Right lobe of liver (tissue), 6 donors: Measurements from ENCODE around the gene PFKP. TPM values are rescaled to one million over a fixed set of nuclear protein-coding genes. Genes with fewer than 3 reads are reported as not detected.

ENCODE experiments used
- ATAC-seq, 4 donors: fragments of 200-7000 bp; cut with Tn5 transposase; one replicate each; pipeline ENCODE4 v1.9.1; 2020; ENCODE audit warnings: mild to moderate bottlenecking in 4 of 4, moderate library complexity in 4 of 4
- DNase-seq, 3 donors: peaks; one replicate each; pipeline ENCODE4 v3.0.0-alpha.2; 2020
- H3K27ac ChIP-seq, 3 donors: fragments of 200-600 bp; one replicate each; pipeline ENCODE4 v1.8.0; 2022
- H3K27me3 ChIP-seq, 2 donors: fragments of 200-600 bp; one replicate each; pipeline ENCODE4 v1.8.0; 2022
- H3K36me3 ChIP-seq, 4 donors: fragments of 200-600 bp; sonication (generic) in 1 of 4; one replicate each; pipeline versions ENCODE4 v1.5.1 to v1.8.0; 2017 to 2022; ENCODE audit warnings: control low read depth in 1 of 4
- H3K4me1 ChIP-seq, 4 donors: fragments of 200-600 bp; sonication (generic) in 1 of 4; one replicate each; pipeline versions ENCODE4 v1.5.1 to v1.8.0; 2017 to 2022; ENCODE audit warnings: control low read depth in 1 of 4
- H3K4me3 ChIP-seq, 3 donors: fragments of 200-600 bp; one replicate each; pipeline ENCODE4 v1.8.0; 2022
- H3K9me3 ChIP-seq, 4 donors: fragments of 200-600 bp; sonication (generic) in 1 of 4; one replicate each; pipeline versions ENCODE4 v1.5.1 to v1.8.0; 2017 to 2022; ENCODE audit warnings: control low read depth in 1 of 4
- CTCF ChIP-seq, 4 donors: fragments of 200-600 bp in 3 of 4; fragments of 450-650 bp in 1 of 4; IDR thresholded peaks; one replicate each; pipeline versions ENCODE4 v1.5.1 to v1.8.0; 2016 to 2022; ENCODE audit warnings: antibody characterized with exemption in 4 of 4, mild to moderate bottlenecking in 2 of 4
- POLR2A ChIP-seq: fragments of 450-650 bp; IDR thresholded peaks from one replicate; pipeline ENCODE4 v1.6.1; 2017; ENCODE audit warnings: antibody characterized with exemption, mild to moderate bottlenecking
- WGBS: methylation state at CpG from one replicate; pipeline ENCODE4 v1.1.6; 2018; ENCODE audit warnings: low coverage, low lambda C conversion rate; ENCODE audit not compliant: insufficient coverage; ENCODE audit errors: missing lambda C conversion rate; 5-methylcytosine and 5-hydroxymethylcytosine counted together
- intact Hi-C, 2 donors: fragments of 100-400 bp; cut with DNase I; formaldehyde crosslinking; loops; one replicate each; pipeline versions ENCODE4 v1.11.2 to v1.14.1; 2022
- total RNA-seq, 6 experiments: library from RNA; depleted of rRNA in 2 of 6; stranded (reverse); fragments of >200 nt in 2 of 6; fragmentation: NEBNext Ultra II Directional in 3 of 6; extraction: Animal tissue kit (Norgen Biotek cat#: 25700) in 3 of 6; gene quantifications; one replicate each; pipeline versions ENCODE4 v1.1.0 to v1.2.4, GENCODE V29; 2016 to 2023
- donor health status: DM: no; HTN: yes; CAD: no.
- donor health status: DM: no; HTN: no; CAD: no.
- donor health status: DM: no; HTN: no; CAD: no.
- donor health status: DM: no; HTN: yes; CAD: no.
- donor health status: DM: no; HTN: yes; CAD: no.

The PFKP gene
- total RNA-seq, 6 experiments from 2014 or later = 0.66 to 24.1 (median 9.2) TPM

DNA sequence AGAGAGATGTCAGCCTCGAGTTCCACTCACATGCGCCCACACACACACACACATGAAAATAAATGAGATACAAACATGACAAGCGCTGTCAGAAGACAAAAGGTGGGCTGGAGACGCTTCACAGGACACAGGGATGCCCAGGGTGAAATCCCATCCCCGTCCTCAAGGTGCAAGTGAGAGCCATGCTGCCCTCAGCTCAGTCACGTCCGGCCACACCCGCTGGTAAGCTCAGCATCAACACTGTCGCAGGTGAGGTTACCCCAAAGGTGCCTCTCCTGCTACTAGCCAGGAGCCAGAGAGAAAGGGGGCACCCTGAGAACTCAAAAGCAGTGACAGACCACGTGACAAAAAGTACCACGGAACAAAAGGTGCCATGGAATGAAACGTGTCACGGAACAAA is 83.0 kb downstream of the PFKP start:
- Histone ChIP-seq H3K27ac (no peak overlapping the region), H3K9me3 (no peaks in the 10 kb centered on the region), H3K27me3 (no peaks in the 10 kb centered on the region), H3K36me3 (peaks cover 0 to 92% (median 34%) of the 10 kb centered on the region in 4 donors), H3K4me1 (no peaks in the 10 kb centered on the region), H3K4me3 (no peak overlapping the region)
- ATAC-seq (no peak), DNase-seq (no peak)
- intact Hi-C loops = no loop called here
- no peak for TF ChIP-seq CTCF (IDR thresholded peaks at IDR 0.05)
- TF ChIP-seq POLR2A = no peak
- 86% methylated on average over 4 of the region's 13 CpGs for WGBS

DNA sequence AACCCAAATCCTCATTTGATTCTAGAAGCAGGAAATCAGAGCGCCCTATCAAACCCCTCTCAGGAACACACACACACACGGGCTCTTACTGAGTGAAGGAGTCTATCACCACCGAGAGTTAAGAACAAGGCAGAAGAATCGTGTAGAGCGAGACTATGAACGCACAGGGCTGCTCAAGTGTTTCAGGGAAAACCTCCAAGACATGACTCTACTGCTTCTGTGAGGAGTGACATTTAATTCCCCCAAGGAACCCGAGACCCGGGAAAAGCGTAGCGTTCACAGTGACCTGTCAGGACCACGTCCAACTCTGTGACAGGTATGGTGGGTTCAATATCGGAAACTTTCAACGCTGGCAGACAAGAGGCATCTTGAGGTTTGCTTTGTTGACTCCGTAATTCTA is 83.6 kb downstream of the PFKP start:
- 97% methylated on average over 8 of the region's 14 CpGs for WGBS
- intact Hi-C loops = no loop called here
- H3K4me3 ChIP-seq = no peak overlapping the region
- H3K4me1 ChIP-seq = no peaks in the 10 kb centered on the region
- no peak for DNase-seq
- TF ChIP-seq CTCF (IDR thresholded peaks at IDR 0.05) = no peak
- no peak for TF ChIP-seq POLR2A
- no peak for ATAC-seq
- H3K27ac ChIP-seq = no peak overlapping the region
- H3K27me3 ChIP-seq = no peaks in the 10 kb centered on the region
- no peaks in the 10 kb centered on the region for H3K9me3 ChIP-seq
- peaks cover 0 to 92% (median 31%) of the 10 kb centered on the region in 4 donors for H3K36me3 ChIP-seq

GRCh38 chr10:3151889-3152565 is 84.7 kb downstream of the PFKP start:
- no peak overlapping the region for H3K4me3 ChIP-seq
- H3K27me3 ChIP-seq = no peaks in the 10 kb centered on the region
- no peaks in the 10 kb centered on the region for H3K9me3 ChIP-seq
- peaks cover 0 to 90% (median 26%) of the 10 kb centered on the region in 4 donors for H3K36me3 ChIP-seq
- TF ChIP-seq CTCF (IDR thresholded peaks at IDR 0.05) (no peak), POLR2A (no peak)
- DNase-seq (no peak), ATAC-seq (no peak)
- H3K4me1 ChIP-seq = no peaks in the 10 kb centered on the region
- 91% methylated on average over 1 of the region's 13 CpGs for WGBS
- H3K27ac ChIP-seq = no peak overlapping the region
- intact Hi-C loops = no loop called here

DNA sequence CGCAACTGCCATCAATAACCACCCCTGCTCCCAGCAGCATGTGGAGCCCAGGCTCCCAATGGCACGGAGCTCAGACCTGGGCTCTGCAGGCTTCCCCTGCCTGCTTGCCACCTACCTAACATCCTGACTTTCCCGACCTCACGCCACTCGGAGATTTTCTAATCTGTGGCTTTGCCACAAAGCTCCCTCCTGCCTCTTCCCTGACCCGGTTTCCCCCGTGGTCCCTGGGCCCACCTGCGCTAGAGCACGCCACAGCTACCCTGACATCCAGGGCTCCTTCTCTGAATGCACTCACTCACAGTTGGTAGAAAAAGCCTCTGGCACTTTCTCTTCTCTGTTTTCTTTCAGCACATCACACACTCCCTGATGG is 85.2 kb downstream of the PFKP start:
- Histone ChIP-seq H3K27me3 (no peaks in the 10 kb centered on the region), H3K4me1 (no peaks in the 10 kb centered on the region), H3K36me3 (peaks cover 0 to 90% (median 26%) of the 10 kb centered on the region in 4 donors), H3K9me3 (no peaks in the 10 kb centered on the region), H3K4me3 (no peak overlapping the region), H3K27ac (no peak overlapping the region)
- intact Hi-C loops = no loop called here
- DNase-seq = no peak
- WGBS = 81% methylated on average over 6 of the region's 9 CpGs
- TF ChIP-seq POLR2A (no peak), CTCF (IDR thresholded peaks at IDR 0.05) (no peak)
- ATAC-seq = no peak
